ENCODE measurements around the gene KCTD16.

KCTD16 gene

GRCh38 chr5:144298658-144299057 lies 128.0 kb downstream of the KCTD16 start:
- no peaks in the 10 kb centered on the region for H3K36me3 ChIP-seq (ENCODE audit: control insufficient read depth in 5 of 5, insufficient read depth in 5 of 5, low read length in 5 of 5)
- H3K9ac ChIP-seq (ENCODE audit: low read length in 5 of 5), result no peak overlapping the region
- H3K4me3 ChIP-seq (ENCODE audit: low read depth in 1 of 5, low read length in 5 of 5), result no peak overlapping the region
- no peaks in the 10 kb centered on the region for H3K27me3 ChIP-seq (ENCODE audit: control insufficient read depth in 5 of 5, insufficient read depth in 4 of 5, low read length in 5 of 5)
- no peak overlapping the region for H3K27ac ChIP-seq (ENCODE audit: low read depth, low read length)
- H3K4me1 ChIP-seq (ENCODE audit: control insufficient read depth in 5 of 5, insufficient read depth in 5 of 5, low read length in 5 of 5), result no peaks in the 10 kb centered on the region
- H3K9me3 ChIP-seq (ENCODE audit: control insufficient read depth in 5 of 5, low read length in 5 of 5), result peaks cover 0 to 3% (median 0%) of the 10 kb centered on the region in 5 donors

- H3K9me3 ChIP-seq (ENCODE audit: control insufficient read depth in 5 of 5, low read length in 5 of 5), result no peaks in the 10 kb centered on the region
- H3K4me1 ChIP-seq (ENCODE audit: control insufficient read depth in 5 of 5, insufficient read depth in 5 of 5, low read length in 5 of 5), result no peaks in the 10 kb centered on the region
- no peaks in the 10 kb centered on the region for H3K36me3 ChIP-seq (ENCODE audit: control insufficient read depth in 5 of 5, insufficient read depth in 5 of 5, low read length in 5 of 5)
- H3K27ac ChIP-seq (ENCODE audit: low read depth, low read length), result no peak overlapping the region
- H3K4me3 ChIP-seq (ENCODE audit: low read depth in 1 of 5, low read length in 5 of 5), result no peak overlapping the region
- H3K27me3 ChIP-seq (ENCODE audit: control insufficient read depth in 5 of 5, insufficient read depth in 4 of 5, low read length in 5 of 5), result no peaks in the 10 kb centered on the region
- no peak overlapping the region for H3K9ac ChIP-seq (ENCODE audit: low read length in 5 of 5)
These were observed 134.0 kb downstream of the KCTD16 start for GRCh38 chr5:144304688-144305087.

- H3K4me3 ChIP-seq (ENCODE audit: low read depth in 1 of 5, low read length in 5 of 5), result no peak overlapping the region
- no peaks in the 10 kb centered on the region for H3K9me3 ChIP-seq (ENCODE audit: control insufficient read depth in 5 of 5, low read length in 5 of 5)
- no peak overlapping the region for H3K9ac ChIP-seq (ENCODE audit: low read length in 5 of 5)
- H3K4me1 ChIP-seq (ENCODE audit: control insufficient read depth in 5 of 5, insufficient read depth in 5 of 5, low read length in 5 of 5), result no peaks in the 10 kb centered on the region
- no peak overlapping the region for H3K27ac ChIP-seq (ENCODE audit: low read depth, low read length)
- no peaks in the 10 kb centered on the region for H3K36me3 ChIP-seq (ENCODE audit: control insufficient read depth in 5 of 5, insufficient read depth in 5 of 5, low read length in 5 of 5)
- H3K27me3 ChIP-seq (ENCODE audit: control insufficient read depth in 5 of 5, insufficient read depth in 4 of 5, low read length in 5 of 5), result no peaks in the 10 kb centered on the region
These were observed 137.1 kb downstream of the KCTD16 start for GRCh38 chr5:144307736-144308135.

- Histone ChIP-seq H3K9ac (ENCODE audit: low read length in 5 of 5) (no peak overlapping the region), H3K27ac (ENCODE audit: low read depth, low read length) (no peak overlapping the region), H3K4me3 (ENCODE audit: low read depth in 1 of 5, low read length in 5 of 5) (no peak overlapping the region), H3K36me3 (ENCODE audit: control insufficient read depth in 5 of 5, insufficient read depth in 5 of 5, low read length in 5 of 5) (no peaks in the 10 kb centered on the region), H3K4me1 (ENCODE audit: control insufficient read depth in 5 of 5, insufficient read depth in 5 of 5, low read length in 5 of 5) (no peaks in the 10 kb centered on the region), H3K27me3 (ENCODE audit: control insufficient read depth in 5 of 5, insufficient read depth in 4 of 5, low read length in 5 of 5) (no peaks in the 10 kb centered on the region), H3K9me3 (ENCODE audit: control insufficient read depth in 5 of 5, low read length in 5 of 5) (no peaks in the 10 kb centered on the region)
These were observed 137.5 kb downstream of the KCTD16 start for GRCh38 chr5:144308174-144308573.

- no peak overlapping the region for H3K27ac ChIP-seq (ENCODE audit: low read depth, low read length)
- no peaks in the 10 kb centered on the region for H3K27me3 ChIP-seq (ENCODE audit: control insufficient read depth in 5 of 5, insufficient read depth in 4 of 5, low read length in 5 of 5)
- H3K4me3 ChIP-seq (ENCODE audit: low read depth in 1 of 5, low read length in 5 of 5), result no peak overlapping the region
- no peak overlapping the region for H3K9ac ChIP-seq (ENCODE audit: low read length in 5 of 5)
- H3K4me1 ChIP-seq (ENCODE audit: control insufficient read depth in 5 of 5, insufficient read depth in 5 of 5, low read length in 5 of 5), result no peaks in the 10 kb centered on the region
- H3K9me3 ChIP-seq (ENCODE audit: control insufficient read depth in 5 of 5, low read length in 5 of 5), result no peaks in the 10 kb centered on the region
- no peaks in the 10 kb centered on the region for H3K36me3 ChIP-seq (ENCODE audit: control insufficient read depth in 5 of 5, insufficient read depth in 5 of 5, low read length in 5 of 5)
These were observed 138.4 kb downstream of the KCTD16 start for GRCh38 chr5:144308906-144309670.

- no peaks in the 10 kb centered on the region for H3K9me3 ChIP-seq (ENCODE audit: control insufficient read depth in 5 of 5, low read length in 5 of 5)
- no peaks in the 10 kb centered on the region for H3K4me1 ChIP-seq (ENCODE audit: control insufficient read depth in 5 of 5, insufficient read depth in 5 of 5, low read length in 5 of 5)
- no peak overlapping the region for H3K27ac ChIP-seq (ENCODE audit: low read depth, low read length)
- H3K9ac ChIP-seq (ENCODE audit: low read length in 5 of 5), result no peak overlapping the region
- no peak overlapping the region for H3K4me3 ChIP-seq (ENCODE audit: low read depth in 1 of 5, low read length in 5 of 5)
- H3K36me3 ChIP-seq (ENCODE audit: control insufficient read depth in 5 of 5, insufficient read depth in 5 of 5, low read length in 5 of 5), result no peaks in the 10 kb centered on the region
- H3K27me3 ChIP-seq (ENCODE audit: control insufficient read depth in 5 of 5, insufficient read depth in 4 of 5, low read length in 5 of 5), result no peaks in the 10 kb centered on the region
These were observed 139.9 kb downstream of the KCTD16 start for GRCh38 chr5:144310621-144311020.

DNA sequence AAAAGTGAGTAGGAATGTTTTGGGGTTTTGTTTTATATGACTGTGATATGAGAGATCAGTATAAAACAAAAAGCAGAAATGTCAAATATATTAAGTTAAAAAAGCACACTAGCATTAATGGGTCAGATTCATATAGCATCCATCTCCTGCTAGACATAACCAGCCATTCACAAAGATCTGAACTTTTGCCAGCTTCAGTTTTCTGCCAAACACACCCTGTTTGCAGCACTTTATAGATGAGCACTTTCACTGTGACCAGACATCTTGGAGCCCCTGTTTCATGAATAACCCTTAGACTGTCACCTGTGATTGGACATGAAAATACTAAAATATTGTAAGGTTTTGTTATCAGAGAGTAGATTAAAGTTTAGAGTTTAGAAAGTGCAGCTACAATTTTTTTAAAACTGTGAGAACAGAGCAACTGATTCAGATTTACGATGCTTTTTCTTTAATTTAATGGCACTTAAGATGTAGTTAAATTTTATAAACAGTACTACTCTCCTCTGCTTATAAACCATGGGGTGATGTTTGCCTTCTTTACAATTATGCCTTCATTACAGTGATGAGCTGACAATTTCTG lies 142.6 kb downstream of the KCTD16 start:
- no peaks in the 10 kb centered on the region for H3K4me1 ChIP-seq (ENCODE audit: control insufficient read depth in 5 of 5, insufficient read depth in 5 of 5, low read length in 5 of 5)
- H3K27ac ChIP-seq (ENCODE audit: low read depth, low read length), result no peak overlapping the region
- no peak overlapping the region for H3K9ac ChIP-seq (ENCODE audit: low read length in 5 of 5)
- no peaks in the 10 kb centered on the region for H3K9me3 ChIP-seq (ENCODE audit: control insufficient read depth in 5 of 5, low read length in 5 of 5)
- no peaks in the 10 kb centered on the region for H3K27me3 ChIP-seq (ENCODE audit: control insufficient read depth in 5 of 5, insufficient read depth in 4 of 5, low read length in 5 of 5)
- no peak overlapping the region for H3K4me3 ChIP-seq (ENCODE audit: low read depth in 1 of 5, low read length in 5 of 5)
- H3K36me3 ChIP-seq (ENCODE audit: control insufficient read depth in 5 of 5, insufficient read depth in 5 of 5, low read length in 5 of 5), result no peaks in the 10 kb centered on the region

DNA sequence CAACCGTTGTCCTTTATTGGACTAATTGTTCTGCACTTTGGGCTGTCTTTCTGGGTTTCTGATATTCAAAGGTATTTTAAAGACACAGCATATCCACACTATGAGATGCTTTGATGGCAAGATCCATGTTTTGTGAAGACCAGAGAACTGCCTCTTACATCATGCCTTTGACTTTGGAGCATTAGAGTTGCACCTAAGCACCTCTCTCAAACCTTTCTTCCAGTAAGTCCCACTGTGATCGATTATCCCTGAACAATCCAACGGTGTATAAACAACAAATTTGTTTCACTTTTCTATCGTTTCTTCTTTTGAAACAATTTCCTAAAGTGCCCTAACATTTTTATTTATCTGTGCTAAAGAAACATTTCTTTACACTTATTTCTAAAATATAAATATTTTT lies 144.4 kb downstream of the KCTD16 start:
- no peak overlapping the region for H3K27ac ChIP-seq (ENCODE audit: low read depth, low read length)
- H3K36me3 ChIP-seq (ENCODE audit: control insufficient read depth in 5 of 5, insufficient read depth in 5 of 5, low read length in 5 of 5), result no peaks in the 10 kb centered on the region
- H3K9me3 ChIP-seq (ENCODE audit: control insufficient read depth in 5 of 5, low read length in 5 of 5), result no peaks in the 10 kb centered on the region
- H3K9ac ChIP-seq (ENCODE audit: low read length in 5 of 5), result no peak overlapping the region
- no peaks in the 10 kb centered on the region for H3K27me3 ChIP-seq (ENCODE audit: control insufficient read depth in 5 of 5, insufficient read depth in 4 of 5, low read length in 5 of 5)
- H3K4me1 ChIP-seq (ENCODE audit: control insufficient read depth in 5 of 5, insufficient read depth in 5 of 5, low read length in 5 of 5), result no peaks in the 10 kb centered on the region
- no peak overlapping the region for H3K4me3 ChIP-seq (ENCODE audit: low read depth in 1 of 5, low read length in 5 of 5)

DNA sequence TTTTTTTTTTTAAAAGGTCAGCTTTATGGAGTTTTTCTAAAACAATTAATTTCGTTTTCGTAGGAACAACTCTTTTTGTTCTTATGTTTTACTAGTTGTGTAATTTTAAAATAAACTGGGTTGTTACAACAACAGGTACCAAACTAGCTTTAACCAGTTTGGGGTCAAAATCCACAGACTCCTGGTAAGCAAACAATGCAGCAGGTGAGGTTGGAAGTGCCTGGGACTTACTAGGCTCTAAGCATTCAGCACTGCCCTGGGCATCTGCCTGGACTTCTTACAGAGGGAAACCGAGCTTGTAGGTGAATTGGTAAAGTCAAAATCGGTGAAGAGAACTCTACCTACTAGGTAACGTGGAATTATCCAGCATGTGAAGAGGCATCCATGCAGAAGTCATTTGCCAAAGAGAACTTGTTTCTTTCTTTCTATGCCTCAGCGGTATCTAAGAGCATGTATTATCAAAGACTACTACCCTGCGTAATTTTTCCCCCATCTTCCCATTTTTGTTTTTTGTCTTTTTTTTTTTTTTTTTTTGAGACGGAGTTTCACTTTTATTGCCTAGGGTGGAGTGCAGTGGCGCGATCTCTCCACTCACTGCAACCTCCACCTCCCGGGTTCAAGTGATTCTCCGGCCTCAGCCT lies 145.4 kb downstream of the KCTD16 start:
- Histone ChIP-seq H3K4me3 (ENCODE audit: low read depth in 1 of 5, low read length in 5 of 5) (no peak overlapping the region), H3K4me1 (ENCODE audit: control insufficient read depth in 5 of 5, insufficient read depth in 5 of 5, low read length in 5 of 5) (no peaks in the 10 kb centered on the region), H3K9ac (ENCODE audit: low read length in 5 of 5) (no peak overlapping the region), H3K27ac (ENCODE audit: low read depth, low read length) (no peak overlapping the region), H3K9me3 (ENCODE audit: control insufficient read depth in 5 of 5, low read length in 5 of 5) (no peaks in the 10 kb centered on the region), H3K27me3 (ENCODE audit: control insufficient read depth in 5 of 5, insufficient read depth in 4 of 5, low read length in 5 of 5) (no peaks in the 10 kb centered on the region), H3K36me3 (ENCODE audit: control insufficient read depth in 5 of 5, insufficient read depth in 5 of 5, low read length in 5 of 5) (no peaks in the 10 kb centered on the region)

- Histone ChIP-seq H3K4me3 (ENCODE audit: low read depth in 1 of 5, low read length in 5 of 5) (no peak overlapping the region), H3K27me3 (ENCODE audit: control insufficient read depth in 5 of 5, insufficient read depth in 4 of 5, low read length in 5 of 5) (no peaks in the 10 kb centered on the region), H3K36me3 (ENCODE audit: control insufficient read depth in 5 of 5, insufficient read depth in 5 of 5, low read length in 5 of 5) (no peaks in the 10 kb centered on the region), H3K9ac (ENCODE audit: low read length in 5 of 5) (no peak overlapping the region), H3K9me3 (ENCODE audit: control insufficient read depth in 5 of 5, low read length in 5 of 5) (no peaks in the 10 kb centered on the region), H3K27ac (ENCODE audit: low read depth, low read length) (no peak overlapping the region), H3K4me1 (ENCODE audit: control insufficient read depth in 5 of 5, insufficient read depth in 5 of 5, low read length in 5 of 5) (no peaks in the 10 kb centered on the region)
These were observed 147.3 kb downstream of the KCTD16 start for GRCh38 chr5:144318011-144318410.
